GM21529 (cell line): ENCODE results near the gene MORN1.

Source experiments
- ATAC-seq: cut with Tn5 transposase; IDR thresholded peaks from one replicate; pipeline ENCODE4 v1.9.1; 2021; ENCODE audit not compliant: unreplicated experiment

MORN1 gene

GRCh38 chr1:2311184-2312032, 79.9 kb downstream of the MORN1 start:
- no peak for ATAC-seq

- no peak for ATAC-seq
These were observed 80.8 kb downstream of the MORN1 start for GRCh38 chr1:2310332-2311183.

- no peak for ATAC-seq
These were observed 82.5 kb downstream of the MORN1 start for GRCh38 chr1:2308844-2309243.

GRCh38 chr1:2307972-2308371, 83.4 kb downstream of the MORN1 start:
- no peak for ATAC-seq

GRCh38 chr1:2307064-2307605, 84.2 kb downstream of the MORN1 start:
- ATAC-seq: no peak

GRCh38 chr1:2306151-2306978, 85.0 kb downstream of the MORN1 start:
- no peak for ATAC-seq

GRCh38 chr1:2304921-2305681, 86.3 kb downstream of the MORN1 start:
- no peak for ATAC-seq

- ATAC-seq: no peak
These were observed 87.1 kb downstream of the MORN1 start for GRCh38 chr1:2304282-2304681.

- no peak for ATAC-seq
These were observed 87.6 kb downstream of the MORN1 start for GRCh38 chr1:2303781-2304180.

- no peak for ATAC-seq
These were observed 88.2 kb downstream of the MORN1 start for GRCh38 chr1:2303016-2303775.

- no peak for ATAC-seq
These were observed 88.9 kb downstream of the MORN1 start for GRCh38 chr1:2302292-2302925.

- ATAC-seq: no peak
These were observed 89.6 kb downstream of the MORN1 start for GRCh38 chr1:2301607-2302291.

- ATAC-seq: peak; percentile 54
These were observed 90.3 kb downstream of the MORN1 start for GRCh38 chr1:2300851-2301606.

GRCh38 chr1:2300004-2300771, 91.2 kb downstream of the MORN1 start:
- peak; percentile 84 for ATAC-seq

- ATAC-seq: no peak
These were observed 92.2 kb downstream of the MORN1 start for GRCh38 chr1:2299131-2299627.

GRCh38 chr1:2298685-2299084, 92.7 kb downstream of the MORN1 start:
- ATAC-seq: no peak
